Gastroesophageal sphincter (tissue), 4 donors: ENCODE results near the gene GDAP2. TPM values are rescaled to one million over a fixed set of nuclear protein-coding genes. Genes with fewer than 3 reads are reported as not detected.

Experiments used
- ATAC-seq: fragments of 150-250 bp; one replicate; pipeline ENCODE4 v1.9.1; 2016; ENCODE audit warnings: mild to moderate bottlenecking, moderate library complexity
- H3K27ac ChIP-seq, 4 donors: fragments of 200-600 bp; sonication (generic) in 3 of 4; 1 replicate in 3 of 4; 2 replicates in 1 of 4; pipeline ENCODE4 v1.5.1; 2016 to 2019
- H3K27me3 ChIP-seq: fragments of 200-600 bp; sonication (generic); one replicate; pipeline ENCODE4 v1.5.1; 2019
- H3K36me3 ChIP-seq, 2 donors: fragments of 200-600 bp; sonication (generic); one replicate each; pipeline ENCODE4 v1.5.1; 2019; ENCODE audit warnings: control low read depth in 1 of 2
- H3K4me1 ChIP-seq, 3 donors: fragments of 200-600 bp; sonication (generic); 1 replicate in 2 of 3; 2 replicates in 1 of 3; pipeline ENCODE4 v1.5.1; 2016 to 2019; ENCODE audit warnings: control low read depth in 2 of 3
- H3K4me3 ChIP-seq, 2 donors: fragments of 200-600 bp; sonication (generic); one replicate each; pipeline ENCODE4 v1.5.1; 2019; ENCODE audit warnings: mild to moderate bottlenecking in 1 of 2, moderate library complexity in 1 of 2
- H3K9me3 ChIP-seq, 3 donors: fragments of 200-600 bp; sonication (generic); one replicate each; pipeline ENCODE4 v1.5.1; 2017 to 2019; ENCODE audit warnings: control low read depth in 2 of 3
- EP300 ChIP-seq: sonication (generic); formaldehyde crosslinking; IDR thresholded peaks from one replicate; pipeline ENCODE4 v1.6.1; 2017; ENCODE audit warnings: antibody characterized with exemption, mild to moderate bottlenecking
- POLR2A ChIP-seq, 2 donors: fragments of 450-650 bp; IDR thresholded peaks; one replicate each; pipeline ENCODE4 v1.6.1; 2017; ENCODE audit warnings: antibody characterized with exemption in 2 of 2, mild to moderate bottlenecking in 2 of 2, moderate library complexity in 1 of 2
- POLR2AphosphoS5 ChIP-seq: sonication (generic); formaldehyde crosslinking; IDR thresholded peaks from one replicate; pipeline ENCODE4 v1.6.1; 2017; ENCODE audit warnings: antibody characterized with exemption
- WGBS, 2 donors: methylation state at CpG; one replicate each; pipeline ENCODE4 v1.1.5; 2018; ENCODE audit warnings: low coverage in 1 of 2; 5-methylcytosine and 5-hydroxymethylcytosine counted together
- total RNA-seq, 4 donors: library from RNA; depleted of rRNA; stranded (reverse); fragments of >200 nt; gene quantifications; one replicate each; pipeline ENCODE4 v1.1.0, GENCODE V29; 2016
- TF ChIP-seq, protein P1 (sequence below), 4 experiments: fragments of 200-600 bp in 2 of 4; fragments of 450-650 bp in 2 of 4; sonication (generic) in 1 of 4; IDR thresholded peaks; one replicate each; pipeline ENCODE4 v1.5.1; 2017 to 2019; ENCODE audit warnings: antibody characterized with exemption in 4 of 4, mild to moderate bottlenecking in 2 of 4, moderate library complexity in 2 of 4

Gene GDAP2
- total RNA-seq, 4 donors from 2014 or later: 23.6 to 37.4 (median 31.2) TPM

DNA sequence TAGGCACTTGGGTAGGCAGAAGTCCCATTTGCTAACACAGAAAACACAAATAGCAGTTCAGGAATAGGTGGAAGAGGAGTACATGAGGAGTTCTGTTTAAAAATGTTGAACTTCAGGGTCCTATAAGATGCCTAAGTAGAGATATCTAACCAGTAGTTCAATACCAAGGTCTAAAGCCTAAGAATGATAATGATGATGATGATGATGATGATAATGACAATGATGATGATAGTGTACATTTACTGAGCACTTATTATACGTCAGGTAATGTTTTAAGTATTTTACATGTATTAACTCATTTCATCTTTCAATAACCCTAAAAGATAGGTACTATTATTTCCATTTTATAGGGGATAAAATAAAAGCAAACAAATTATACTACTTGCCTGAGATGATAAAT, 50.1 kb downstream of the GDAP2 start:
- Histone ChIP-seq H3K9me3 (peaks cover 0 to 8% (median 0%) of the 10 kb centered on the region in 3 donors), H3K27me3 (no peaks in the 10 kb centered on the region), H3K4me1 (no peaks in the 10 kb centered on the region), H3K36me3 (peaks cover 4 to 94% of the 10 kb centered on the region in 2 donors), H3K27ac (no peak overlapping the region), H3K4me3 (no peak overlapping the region)
- 83% methylated on average over 1 of the region's 1 CpG; no CpG with 5 or more reads in 1 of the 2 donors for WGBS, 2 donors
- TF ChIP-seq EP300: no peak
- TF ChIP-seq POLR2A (IDR thresholded peaks at IDR 0.05): no peak
- no peak for TF ChIP-seq POLR2AphosphoS5
- TF ChIP-seq, protein P1, sequence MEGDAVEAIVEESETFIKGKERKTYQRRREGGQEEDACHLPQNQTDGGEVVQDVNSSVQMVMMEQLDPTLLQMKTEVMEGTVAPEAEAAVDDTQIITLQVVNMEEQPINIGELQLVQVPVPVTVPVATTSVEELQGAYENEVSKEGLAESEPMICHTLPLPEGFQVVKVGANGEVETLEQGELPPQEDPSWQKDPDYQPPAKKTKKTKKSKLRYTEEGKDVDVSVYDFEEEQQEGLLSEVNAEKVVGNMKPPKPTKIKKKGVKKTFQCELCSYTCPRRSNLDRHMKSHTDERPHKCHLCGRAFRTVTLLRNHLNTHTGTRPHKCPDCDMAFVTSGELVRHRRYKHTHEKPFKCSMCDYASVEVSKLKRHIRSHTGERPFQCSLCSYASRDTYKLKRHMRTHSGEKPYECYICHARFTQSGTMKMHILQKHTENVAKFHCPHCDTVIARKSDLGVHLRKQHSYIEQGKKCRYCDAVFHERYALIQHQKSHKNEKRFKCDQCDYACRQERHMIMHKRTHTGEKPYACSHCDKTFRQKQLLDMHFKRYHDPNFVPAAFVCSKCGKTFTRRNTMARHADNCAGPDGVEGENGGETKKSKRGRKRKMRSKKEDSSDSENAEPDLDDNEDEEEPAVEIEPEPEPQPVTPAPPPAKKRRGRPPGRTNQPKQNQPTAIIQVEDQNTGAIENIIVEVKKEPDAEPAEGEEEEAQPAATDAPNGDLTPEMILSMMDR (IDR thresholded peaks at IDR 0.05): no peak
- no peak for ATAC-seq

DNA sequence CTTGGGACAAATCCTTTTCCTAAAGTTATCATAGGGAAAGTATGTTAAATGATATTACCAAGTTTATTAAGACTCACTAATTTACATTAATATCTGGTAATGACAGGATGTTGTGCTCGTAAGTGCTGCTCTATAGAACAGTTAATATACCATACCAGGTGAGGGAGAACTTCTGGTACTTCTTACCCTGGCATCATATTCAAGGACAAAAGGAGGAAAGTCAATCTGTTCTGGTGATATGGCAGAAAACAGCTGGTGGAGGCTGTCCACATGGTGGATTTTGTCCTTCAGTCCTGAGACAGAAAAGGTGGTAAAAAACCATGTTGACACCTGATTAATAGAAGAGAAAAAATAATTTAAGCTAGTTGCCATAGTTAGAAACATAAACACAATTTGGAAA, 51.6 kb downstream of the GDAP2 start:
- H3K27me3 ChIP-seq: no peaks in the 10 kb centered on the region
- H3K4me3 ChIP-seq: no peak overlapping the region
- TF ChIP-seq, protein P1 (IDR thresholded peaks at IDR 0.05): no peak
- no peak for TF ChIP-seq EP300
- no peak for TF ChIP-seq POLR2AphosphoS5
- TF ChIP-seq POLR2A (IDR thresholded peaks at IDR 0.05): no peak
- ATAC-seq: no peak
- H3K4me1 ChIP-seq: no peaks in the 10 kb centered on the region
- H3K36me3 ChIP-seq: peaks cover 4 to 94% of the 10 kb centered on the region in 2 donors
- no peak overlapping the region for H3K27ac ChIP-seq
- H3K9me3 ChIP-seq: peaks cover 0 to 8% (median 0%) of the 10 kb centered on the region in 3 donors
- 94% methylated on average over 1 of the region's 1 CpG; no CpG with 5 or more reads in 1 of the 2 donors for WGBS, 2 donors

DNA sequence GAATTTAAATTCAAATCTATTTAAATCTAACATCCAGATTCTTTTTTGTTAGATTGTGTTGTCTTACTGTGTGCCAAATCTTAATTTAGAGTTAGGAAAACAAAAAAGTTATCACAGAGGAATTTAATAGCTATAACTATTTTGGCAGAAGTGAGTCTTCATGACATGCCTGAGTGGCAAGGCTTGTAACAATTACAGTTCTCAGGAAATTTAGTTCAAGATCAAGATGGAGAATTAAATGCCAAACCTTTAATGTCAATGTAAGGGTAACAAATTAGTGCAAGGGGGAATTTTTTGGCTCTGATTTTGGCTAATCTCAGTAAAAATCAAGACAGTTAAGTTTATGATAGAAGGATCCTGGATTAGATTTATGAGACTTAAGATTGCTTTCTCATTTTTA, 58.4 kb downstream of the GDAP2 start:
- peaks cover 4 to 91% of the 10 kb centered on the region in 2 donors for H3K36me3 ChIP-seq
- H3K27ac ChIP-seq: no peak overlapping the region
- H3K4me1 ChIP-seq: no peaks in the 10 kb centered on the region
- H3K9me3 ChIP-seq: peaks cover 0 to 8% (median 0%) of the 10 kb centered on the region in 3 donors
- ATAC-seq: no peak
- no peak overlapping the region for H3K4me3 ChIP-seq
- TF ChIP-seq POLR2A (IDR thresholded peaks at IDR 0.05) (no peak), EP300 (no peak), POLR2AphosphoS5 (no peak)
- TF ChIP-seq, protein P1 (IDR thresholded peaks at IDR 0.05): no peak
- H3K27me3 ChIP-seq: no peaks in the 10 kb centered on the region

DNA sequence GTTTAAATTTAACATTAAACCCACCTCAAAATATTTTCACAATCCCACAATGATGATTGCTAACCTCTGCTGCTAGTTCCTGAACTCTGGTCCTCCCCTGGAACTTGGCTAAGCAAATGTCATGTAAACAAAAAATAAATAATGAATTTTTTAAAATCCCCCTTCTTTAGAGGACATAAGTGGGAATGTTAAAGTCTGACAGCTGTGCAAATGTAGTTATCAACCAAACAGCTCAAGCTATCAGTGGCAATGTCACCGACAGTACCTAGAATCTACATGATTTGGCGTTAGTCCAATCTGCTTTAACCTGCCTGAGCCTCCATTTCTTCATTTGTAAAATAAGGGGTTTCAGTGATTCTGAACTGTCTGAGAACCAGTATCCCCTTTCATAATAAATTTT, 67.7 kb downstream of the GDAP2 start:
- Histone ChIP-seq H3K36me3 (peaks cover 4 to 41% of the 10 kb centered on the region in 2 donors), H3K27me3 (no peaks in the 10 kb centered on the region), H3K9me3 (no peaks in the 10 kb centered on the region), H3K4me3 (no peak overlapping the region), H3K27ac (no peak overlapping the region), H3K4me1 (peaks cover 0 to 14% (median 0%) of the 10 kb centered on the region in 3 donors)
- WGBS, 2 donors: 45 to 61% methylated on average over 2 of the region's 2 CpGs
- ATAC-seq: no peak
- TF ChIP-seq POLR2A (IDR thresholded peaks at IDR 0.05) (no peak), EP300 (no peak), POLR2AphosphoS5 (no peak)
- TF ChIP-seq, protein P1 (IDR thresholded peaks at IDR 0.05): no peak

DNA sequence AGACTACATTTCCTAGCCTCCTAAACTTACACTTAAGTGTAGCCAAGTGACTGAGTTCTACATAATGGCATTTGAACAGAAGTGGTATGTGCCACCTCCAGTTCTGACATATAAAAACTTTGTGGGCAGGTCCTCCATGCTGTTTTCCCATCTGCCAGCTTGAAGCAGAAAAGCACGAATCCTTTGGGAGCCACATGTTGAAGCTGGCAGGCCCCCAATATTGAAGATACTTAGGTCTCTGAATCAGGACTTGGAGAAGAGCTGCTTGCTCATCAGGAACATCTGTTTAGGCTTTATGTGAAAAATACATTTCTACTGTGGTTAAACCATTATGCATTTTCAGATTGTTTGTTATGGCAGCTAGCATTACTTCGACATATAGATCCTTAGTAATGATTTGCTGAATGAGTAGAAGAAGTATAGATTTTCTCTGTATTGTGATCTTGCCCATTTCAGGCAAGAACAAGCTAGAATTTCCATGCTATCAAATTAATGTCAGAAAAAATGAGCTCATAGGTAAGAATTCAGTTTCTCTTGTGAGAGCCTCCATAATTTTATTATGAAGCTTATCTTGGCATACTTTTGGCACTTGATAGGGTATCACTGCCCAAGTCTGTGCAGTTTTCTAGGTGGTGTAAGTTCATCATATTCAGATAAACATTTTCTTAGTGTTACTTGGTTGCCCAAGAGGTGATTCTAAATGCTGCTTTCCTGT, 68.4 kb downstream of the GDAP2 start:
- peaks cover 0 to 34% of the 10 kb centered on the region in 2 donors for H3K36me3 ChIP-seq
- no peak overlapping the region for H3K27ac ChIP-seq
- TF ChIP-seq EP300: no peak
- no peak for TF ChIP-seq POLR2AphosphoS5
- TF ChIP-seq, protein P1 (IDR thresholded peaks at IDR 0.05): no peak
- TF ChIP-seq POLR2A (IDR thresholded peaks at IDR 0.05): no peak
- H3K4me3 ChIP-seq: no peak overlapping the region
- no peaks in the 10 kb centered on the region for H3K9me3 ChIP-seq
- 55 to 74% methylated on average over 2 of the region's 2 CpGs for WGBS, 2 donors
- peaks cover 0 to 14% (median 0%) of the 10 kb centered on the region in 3 donors for H3K4me1 ChIP-seq
- no peaks in the 10 kb centered on the region for H3K27me3 ChIP-seq
- no peak for ATAC-seq
